Fibroblast of peridontal ligament (primary cell): ENCODE measurements around the gene PPID.
A peak's percentile ranks its signal among the peaks of the same experiment; 100 is the strongest.
"Not testable (repeated sequence)": the region's sequence is repeated elsewhere in the genome, so short reads cannot be mapped to it uniquely, and the experiment has no call there.

Experiments
- DNase-seq: peaks from one replicate; pipeline ENCODE4 v3.0.0-alpha.2; 2010; ENCODE audit errors: extremely low read depth

PPID gene

GRCh38 chr4:158729716-158730559 lies 6.7 kb upstream of the PPID start:
- DNase-seq = peak; percentile 80

GRCh38 chr4:158728236-158728635 lies 5.0 kb upstream of the PPID start:
- no peak for DNase-seq

- no peak for DNase-seq
Observed at GRCh38 chr4:158726633-158727032, 3.4 kb upstream of the PPID start.

- DNase-seq = no peak
Observed at GRCh38 chr4:158724637-158725036, 1.4 kb upstream of the PPID start.

GRCh38 chr4:158722291-158722916 lies 792 bp downstream of the PPID start:
- DNase-seq = peak; percentile 61

GRCh38 chr4:158721680-158722079 lies 1.5 kb downstream of the PPID start:
- DNase-seq = no peak

- DNase-seq = no peak
Observed at GRCh38 chr4:158715802-158716201, 7.4 kb downstream of the PPID start.

- DNase-seq = no peak
Observed at GRCh38 chr4:158714937-158715336, 8.3 kb downstream of the PPID start.

GRCh38 chr4:158712622-158713021 lies 10.6 kb downstream of the PPID start:
- DNase-seq = not testable (repeated sequence)

- DNase-seq = peak; percentile 40
Observed at GRCh38 chr4:158710814-158711213, 12.4 kb downstream of the PPID start.

- no peak for DNase-seq
Observed at GRCh38 chr4:158704274-158704673, 18.9 kb downstream of the PPID start.

- no peak for DNase-seq
Observed at GRCh38 chr4:158688813-158689212, 34.4 kb downstream of the PPID start.

- no peak for DNase-seq
Observed at GRCh38 chr4:158682066-158682465, 41.1 kb downstream of the PPID start.

GRCh38 chr4:158681629-158682028 lies 41.6 kb downstream of the PPID start:
- DNase-seq = no peak

GRCh38 chr4:158678767-158679166 lies 44.4 kb downstream of the PPID start:
- no peak for DNase-seq

GRCh38 chr4:158676076-158676475 lies 47.1 kb downstream of the PPID start:
- DNase-seq = no peak

GRCh38 chr4:158673633-158674032 lies 49.6 kb downstream of the PPID start:
- no peak for DNase-seq

GRCh38 chr4:158671915-158672806 lies 51.0 kb downstream of the PPID start, which contains the start of gene ETFDH:
Gene ETFDH (plus strand): TSS chr4:158672296. CDS start chr4:158672457, 161 bp downstream.
- peak; percentile 99 for DNase-seq

GRCh38 chr4:158671665-158671914 lies 51.6 kb downstream of the PPID start, which contains the start of gene C4orf46:
Gene C4orf46 (minus strand): TSS chr4:158671887. CDS start chr4:158671801, 86 bp downstream.
- no peak for DNase-seq

GRCh38 chr4:158670975-158671664 lies 52.1 kb downstream of the PPID start:
- DNase-seq = peak; percentile 91

- no peak for DNase-seq
Observed at GRCh38 chr4:158669310-158669709, 53.9 kb downstream of the PPID start.
